Neutrophil (primary cell): ENCODE data around the gene GXYLT2.
"Not testable (repeated sequence)": the region's sequence is repeated elsewhere in the genome, so short reads cannot be mapped to it uniquely, and the experiment has no call there.

Experiments used
- H3K27ac ChIP-seq: fragments of 200-600 bp; sonication (generic); 2 replicates; pipeline ENCODE4 v1.5.1; 2016; ENCODE audit warnings: mild to moderate bottlenecking, moderate library complexity
- H3K27me3 ChIP-seq: fragments of 200-600 bp; sonication (generic); 2 replicates; pipeline ENCODE4 v1.6.0; 2016; ENCODE audit warnings: mild to moderate bottlenecking
- H3K36me3 ChIP-seq: fragments of 200-600 bp; sonication (generic); 2 replicates; pipeline ENCODE4 v1.5.1; 2017
- H3K4me1 ChIP-seq, 2 experiments: fragments of 200-600 bp in 1 of 2; sonication (generic) in 1 of 2; 1 replicate in 1 of 2; 2 replicates in 1 of 2; pipeline versions ENCODE4 v1.5.1 to v1.6.1; 2013 to 2016; ENCODE audit warnings: low read depth in 1 of 2, low read length in 1 of 2, mild to moderate bottlenecking in 1 of 2, moderate library complexity in 1 of 2; ENCODE audit not compliant: control insufficient read depth in 1 of 2, insufficient read depth in 1 of 2
- H3K4me3 ChIP-seq, 2 experiments: fragments of 200-600 bp in 1 of 2; sonication (generic) in 1 of 2; 1 replicate in 1 of 2; 2 replicates in 1 of 2; pipeline ENCODE4 v1.5.1; 2013 to 2016; ENCODE audit warnings: low read depth in 1 of 2, low read length in 1 of 2, mild to moderate bottlenecking in 1 of 2, moderate library complexity in 1 of 2
- H3K9me3 ChIP-seq: fragments of 200-600 bp; sonication (generic); 2 replicates; pipeline ENCODE4 v1.5.1; 2016
- TF ChIP-seq, protein P1 (sequence below): fragments of 200-600 bp; sonication (generic); IDR thresholded peaks from 2 replicates; pipeline ENCODE4 v1.5.1; 2016; ENCODE audit warnings: antibody characterized with exemption

The GXYLT2 gene

GRCh38 chr3:72909591-72909990 lies 21.7 kb downstream of the GXYLT2 start:
- Histone ChIP-seq H3K4me1 (peaks cover 4 to 10% of the 10 kb centered on the region in 2 experiments), H3K36me3 (no peaks in the 10 kb centered on the region)
- TF ChIP-seq, protein P1, sequence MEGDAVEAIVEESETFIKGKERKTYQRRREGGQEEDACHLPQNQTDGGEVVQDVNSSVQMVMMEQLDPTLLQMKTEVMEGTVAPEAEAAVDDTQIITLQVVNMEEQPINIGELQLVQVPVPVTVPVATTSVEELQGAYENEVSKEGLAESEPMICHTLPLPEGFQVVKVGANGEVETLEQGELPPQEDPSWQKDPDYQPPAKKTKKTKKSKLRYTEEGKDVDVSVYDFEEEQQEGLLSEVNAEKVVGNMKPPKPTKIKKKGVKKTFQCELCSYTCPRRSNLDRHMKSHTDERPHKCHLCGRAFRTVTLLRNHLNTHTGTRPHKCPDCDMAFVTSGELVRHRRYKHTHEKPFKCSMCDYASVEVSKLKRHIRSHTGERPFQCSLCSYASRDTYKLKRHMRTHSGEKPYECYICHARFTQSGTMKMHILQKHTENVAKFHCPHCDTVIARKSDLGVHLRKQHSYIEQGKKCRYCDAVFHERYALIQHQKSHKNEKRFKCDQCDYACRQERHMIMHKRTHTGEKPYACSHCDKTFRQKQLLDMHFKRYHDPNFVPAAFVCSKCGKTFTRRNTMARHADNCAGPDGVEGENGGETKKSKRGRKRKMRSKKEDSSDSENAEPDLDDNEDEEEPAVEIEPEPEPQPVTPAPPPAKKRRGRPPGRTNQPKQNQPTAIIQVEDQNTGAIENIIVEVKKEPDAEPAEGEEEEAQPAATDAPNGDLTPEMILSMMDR = no peak

GRCh38 chr3:72912532-72912931 lies 24.7 kb downstream of the GXYLT2 start:
- no peaks in the 10 kb centered on the region for H3K27me3 ChIP-seq
- H3K4me1 ChIP-seq = peaks cover 4 to 10% of the 10 kb centered on the region in 2 experiments
- TF ChIP-seq, protein P1 = no peak
- no peaks in the 10 kb centered on the region for H3K36me3 ChIP-seq
- H3K9me3 ChIP-seq = no peaks in the 10 kb centered on the region
- H3K27ac ChIP-seq = no peak overlapping the region
- H3K4me3 ChIP-seq = no peak overlapping the region

More at GRCh38 chr3:72909591-72909990, 21.7 kb downstream of the GXYLT2 start:
- Histone ChIP-seq H3K4me3 (no peak overlapping the region), H3K27me3 (no peaks in the 10 kb centered on the region), H3K9me3 (no peaks in the 10 kb centered on the region), H3K27ac (no peak overlapping the region)

GRCh38 chr3:72914383-72914782 lies 26.5 kb downstream of the GXYLT2 start:
- TF ChIP-seq, protein P1 = no peak
- H3K36me3 ChIP-seq = no peaks in the 10 kb centered on the region
- H3K9me3 ChIP-seq = no peaks in the 10 kb centered on the region
- no peaks in the 10 kb centered on the region for H3K27me3 ChIP-seq
- H3K4me3 ChIP-seq = no peak overlapping the region
- H3K4me1 ChIP-seq = no peaks in the 10 kb centered on the region
- H3K27ac ChIP-seq = no peak overlapping the region

- Histone ChIP-seq H3K27ac (no peak overlapping the region), H3K4me1 (no peaks in the 10 kb centered on the region), H3K36me3 (no peaks in the 10 kb centered on the region), H3K9me3 (no peaks in the 10 kb centered on the region), H3K4me3 (no peak overlapping the region), H3K27me3 (no peaks in the 10 kb centered on the region)
- TF ChIP-seq, protein P1 = no peak
Observed at GRCh38 chr3:72916250-72916649, 28.4 kb downstream of the GXYLT2 start.

GRCh38 chr3:72919520-72919919 lies 31.7 kb downstream of the GXYLT2 start:
- Histone ChIP-seq H3K4me1 (no peaks in the 10 kb centered on the region), H3K36me3 (no peaks in the 10 kb centered on the region), H3K4me3 (no peak overlapping the region), H3K9me3 (no peaks in the 10 kb centered on the region), H3K27ac (no peak overlapping the region), H3K27me3 (no peaks in the 10 kb centered on the region)
- TF ChIP-seq, protein P1 = no peak

DNA sequence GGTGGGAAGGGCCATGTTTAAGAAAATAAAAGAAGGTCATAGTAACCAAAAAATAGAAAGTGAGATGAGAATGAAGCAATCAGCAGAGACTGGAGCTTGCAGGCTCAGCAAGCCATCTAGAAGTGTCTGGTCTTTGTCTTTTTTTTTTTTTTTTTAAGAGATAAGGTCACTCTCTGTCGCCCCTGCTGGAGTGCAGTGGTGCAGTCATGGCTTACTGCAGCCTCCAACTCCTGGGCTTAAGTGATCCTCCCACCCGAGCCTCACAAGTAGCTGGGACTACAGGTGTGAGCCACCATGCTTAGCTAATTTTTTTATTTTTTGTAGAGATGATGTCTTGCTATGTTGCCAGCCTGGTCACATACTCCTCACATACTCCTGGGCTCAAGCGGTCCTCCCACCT lies 36.2 kb downstream of the GXYLT2 start:
- Histone ChIP-seq H3K36me3 (no peaks in the 10 kb centered on the region), H3K27ac (no peak overlapping the region), H3K4me3 (no peak overlapping the region), H3K4me1 (no peaks in the 10 kb centered on the region), H3K9me3 (no peaks in the 10 kb centered on the region), H3K27me3 (no peaks in the 10 kb centered on the region)
- TF ChIP-seq, protein P1 = no peak

DNA sequence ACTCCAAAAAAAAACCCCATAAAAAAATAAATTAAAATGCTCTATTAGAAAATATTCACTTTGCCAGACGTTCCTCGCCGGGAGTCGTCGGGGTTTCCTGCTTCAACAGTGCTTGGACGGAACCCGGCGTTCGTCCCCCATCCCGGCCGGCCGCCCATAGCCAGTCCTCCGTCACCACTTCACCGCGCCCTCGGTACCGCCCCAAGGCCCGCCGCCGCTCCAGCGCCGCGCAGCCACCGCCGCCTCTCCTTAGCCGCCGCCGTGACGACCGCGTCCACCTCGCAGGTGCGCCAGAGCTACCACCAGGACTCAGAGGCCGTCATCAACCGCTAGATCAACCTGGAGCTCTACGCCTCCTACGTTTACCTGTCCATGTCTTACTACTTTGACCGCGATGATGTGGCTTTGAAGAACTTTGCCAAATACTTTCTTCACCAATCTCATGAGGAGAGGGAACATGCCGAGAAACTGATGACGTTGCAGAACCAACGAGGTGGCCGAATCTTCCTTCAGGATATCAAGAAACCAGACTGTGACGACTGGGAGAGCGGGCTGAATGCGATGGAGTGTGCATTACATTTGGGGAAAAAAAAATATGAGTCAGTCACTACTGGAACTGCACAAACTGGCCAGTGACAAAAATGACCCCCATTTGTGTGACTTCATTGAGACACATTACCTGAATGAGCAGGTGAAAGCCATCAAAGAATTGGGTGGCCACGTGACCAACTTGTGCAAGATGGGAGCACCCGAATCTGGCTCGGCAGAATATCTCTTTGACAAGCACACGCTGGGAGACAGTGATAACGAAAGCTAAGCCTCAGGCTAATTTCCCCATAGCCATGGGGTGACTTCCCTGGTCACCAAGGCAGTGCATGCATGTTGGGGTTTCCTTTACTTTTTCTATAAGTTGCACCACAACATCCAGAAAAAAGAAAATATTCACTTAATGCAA lies 41.2 kb downstream of the GXYLT2 start:
- H3K36me3 ChIP-seq, H3K4me1 ChIP-seq, H3K27ac ChIP-seq, H3K4me3 ChIP-seq, H3K9me3 ChIP-seq, H3K27me3 ChIP-seq: not testable (repeated sequence)
